Thoracic aorta (tissue), 2 donors: Measurements from ENCODE around the gene SCN10A. TPM values are rescaled to one million over a fixed set of nuclear protein-coding genes. Genes with fewer than 3 reads are reported as not detected.

ENCODE experiments used
- ATAC-seq: fragments of 150-250 bp; one replicate; pipeline ENCODE4 v1.8.0; 2017; ENCODE audit warnings: low read depth; ENCODE audit not compliant: insufficient number of reproducible peaks, low FRiP score
- DNase-seq: peaks from one replicate; pipeline ENCODE4 v3.0.0-alpha.2; 2020; ENCODE audit warnings: low spot score
- H3K27ac ChIP-seq, 2 donors: fragments of 200-600 bp; sonication (generic); 1 replicate in 1 of 2; 2 replicates in 1 of 2; pipeline ENCODE4 v1.5.1; 2016; ENCODE audit warnings: mild to moderate bottlenecking in 2 of 2, moderate library complexity in 2 of 2
- H3K27me3 ChIP-seq: fragments of 200-600 bp; sonication (generic); replicated peaks from 2 replicates; pipeline ENCODE4 v1.6.0; 2016; ENCODE audit warnings: mild to moderate bottlenecking; ENCODE audit not compliant: insufficient read depth
- H3K36me3 ChIP-seq: fragments of 200-600 bp; sonication (generic); one replicate; pipeline ENCODE4 v1.5.1; 2016
- H3K4me1 ChIP-seq, 2 donors: fragments of 200-600 bp; sonication (generic); 1 replicate in 1 of 2; 2 replicates in 1 of 2; pipeline versions ENCODE4 v1.5.1 to v1.6.0; 2016; ENCODE audit warnings: low read depth in 2 of 2, mild to moderate bottlenecking in 1 of 2; ENCODE audit not compliant: control insufficient read depth in 1 of 2
- H3K4me3 ChIP-seq: fragments of 200-600 bp; sonication (generic); 2 replicates; pipeline ENCODE4 v1.5.1; 2016; ENCODE audit warnings: mild to moderate bottlenecking
- H3K9me3 ChIP-seq: fragments of 200-600 bp; sonication (generic); 2 replicates; pipeline ENCODE4 v1.5.1; 2016
- CTCF ChIP-seq: fragments of 200-600 bp; sonication (generic); IDR thresholded peaks from one replicate; pipeline ENCODE4 v1.5.1; 2019; ENCODE audit warnings: antibody characterized with exemption
- total RNA-seq, 2 donors: library from RNA; depleted of rRNA; stranded (reverse); fragments of >200 nt; gene quantifications; one replicate each; pipeline versions ENCODE4 v1.1.0 to v1.2.3, GENCODE V29; 2016

The SCN10A gene
- total RNA-seq, 2 donors from 2014 or later = not detected

- no peak overlapping the region for H3K4me3 ChIP-seq
- ATAC-seq = no peak
- H3K4me1 ChIP-seq = peaks cover 0 to 4% of the 10 kb centered on the region in 2 donors
- no peaks in the 10 kb centered on the region for H3K36me3 ChIP-seq
- TF ChIP-seq CTCF = no peak
- H3K27me3 ChIP-seq = no peaks in the 10 kb centered on the region
- no peaks in the 10 kb centered on the region for H3K9me3 ChIP-seq
- no peak overlapping the region for H3K27ac ChIP-seq
- no peak for DNase-seq
Observed at GRCh38 chr3:38746641-38747040, 69.4 kb downstream of the SCN10A start.

- H3K27me3 ChIP-seq = no peaks in the 10 kb centered on the region
- TF ChIP-seq CTCF = no peak
- no peak overlapping the region for H3K4me3 ChIP-seq
- DNase-seq (no peak), ATAC-seq (no peak)
- no peaks in the 10 kb centered on the region for H3K36me3 ChIP-seq
- peaks cover 0 to 4% of the 10 kb centered on the region in 2 donors for H3K4me1 ChIP-seq
- no peak overlapping the region for H3K27ac ChIP-seq
- no peaks in the 10 kb centered on the region for H3K9me3 ChIP-seq
Observed at GRCh38 chr3:38743043-38743442, 73.0 kb downstream of the SCN10A start.

- ATAC-seq = no peak
- TF ChIP-seq CTCF = no peak
- DNase-seq = no peak
Observed at GRCh38 chr3:38742550-38742949, 73.5 kb downstream of the SCN10A start.

GRCh38 chr3:38740537-38740936 is 75.5 kb downstream of the SCN10A start:
- no peaks in the 10 kb centered on the region for H3K27me3 ChIP-seq
- H3K9me3 ChIP-seq = no peaks in the 10 kb centered on the region
- H3K27ac ChIP-seq = no peak overlapping the region
- no peak overlapping the region for H3K4me3 ChIP-seq
- DNase-seq = no peak
- H3K4me1 ChIP-seq = peaks cover 0 to 4% of the 10 kb centered on the region in 2 donors
- TF ChIP-seq CTCF = no peak
- no peak for ATAC-seq
- no peaks in the 10 kb centered on the region for H3K36me3 ChIP-seq

More at GRCh38 chr3:38742550-38742949, 73.5 kb downstream of the SCN10A start:
- Histone ChIP-seq H3K4me3 (no peak overlapping the region), H3K27me3 (no peaks in the 10 kb centered on the region), H3K9me3 (no peaks in the 10 kb centered on the region), H3K4me1 (peaks cover 0 to 4% of the 10 kb centered on the region in 2 donors), H3K36me3 (no peaks in the 10 kb centered on the region), H3K27ac (no peak overlapping the region)

GRCh38 chr3:38739931-38740330 is 76.1 kb downstream of the SCN10A start:
- H3K27ac ChIP-seq = no peak overlapping the region
- TF ChIP-seq CTCF = no peak
- H3K9me3 ChIP-seq = no peaks in the 10 kb centered on the region
- H3K36me3 ChIP-seq = no peaks in the 10 kb centered on the region
- DNase-seq (no peak), ATAC-seq (no peak)
- no peak overlapping the region for H3K4me3 ChIP-seq
- H3K27me3 ChIP-seq = no peaks in the 10 kb centered on the region
- peaks cover 0 to 2% of the 10 kb centered on the region in 2 donors for H3K4me1 ChIP-seq
